Measurements from ENCODE around the gene C12orf76.

- TF ChIP-seq CTCF (IDR thresholded peaks at IDR 0.05; ENCODE audit: low read depth, low read length) (no peak), EZH2phosphoT487 (IDR thresholded peaks at IDR 0.05; ENCODE audit: low read depth) (no peak)
These were observed 48.3 kb downstream of the C12orf76 start for GRCh38 chr12:109999983-110000505.
